H1 (cell line): ENCODE data around the gene TFF2. TPM values are rescaled to one million over a fixed set of nuclear protein-coding genes. Genes with fewer than 3 reads are reported as not detected.

Experiments
- CTCF ChIA-PET: fragments of 300-600 bp; sonication (Branson Sonifier 250); formaldehyde crosslinking; loops from one replicate; lab custom pipeline; 2021; ENCODE audit not compliant: partially characterized antibody; lab: Charles Lee
- POLR2A ChIA-PET: fragments of 300-600 bp; sonication (Branson Sonifier 250); formaldehyde crosslinking; loops from one replicate; lab custom pipeline; 2021; ENCODE audit warnings: inconsistent platforms; ENCODE audit not compliant: partially characterized antibody; lab: Charles Lee
- DNase-seq, 2 experiments: peaks; one replicate each; pipeline versions ENCODE4 v3.0.0 to v3.0.0-alpha.2; 2010 to 2022; ENCODE audit warnings: low spot score in 2 of 2, low read depth in 1 of 2, mixed read lengths in 1 of 2
- FAIRE-seq: peaks from 2 replicates; lab custom pipeline; 2011; peaks lifted over from hg19 to GRCh38; lab: Jason Lieb, UNC
- H2AFZ ChIP-seq: 2 replicates; pipeline ENCODE4 v1.8.1; 2012; ENCODE audit warnings: low read length, inconsistent platforms
- H2AK5ac ChIP-seq: 2 replicates; pipeline ENCODE4 v1.6.1; 2013; ENCODE audit warnings: low read depth, low read length
- H2BK120ac ChIP-seq: replicated peaks from 2 replicates; pipeline ENCODE3; 2013; ENCODE audit warnings: low read depth, low read length, inconsistent platforms
- H2BK12ac ChIP-seq: 2 replicates; pipeline ENCODE4 v1.6.1; 2013; ENCODE audit warnings: low read depth, low read length
- H2BK15ac ChIP-seq: 2 replicates; pipeline ENCODE4 v1.6.1; 2013; ENCODE audit warnings: low read length
- H2BK20ac ChIP-seq: 2 replicates; pipeline ENCODE4 v1.6.1; 2013; ENCODE audit warnings: low read length
- H2BK5ac ChIP-seq: 2 replicates; pipeline ENCODE4 v1.6.1; 2013; ENCODE audit warnings: low read depth, low read length
- H3K14ac ChIP-seq: 2 replicates; pipeline ENCODE4 v1.6.1; 2013; ENCODE audit warnings: inconsistent platforms; ENCODE audit not compliant: insufficient read length
- H3K18ac ChIP-seq: 2 replicates; pipeline ENCODE4 v1.6.1; 2013; ENCODE audit warnings: low read length; ENCODE audit errors: extremely low read depth
- H3K23ac ChIP-seq: 2 replicates; pipeline ENCODE4 v1.6.1; 2013; ENCODE audit warnings: inconsistent platforms; ENCODE audit not compliant: insufficient read length
- H3K23me2 ChIP-seq: 2 replicates; pipeline ENCODE4 v1.6.1; 2013; ENCODE audit warnings: low read depth, low read length
- H3K27ac ChIP-seq: 2 replicates; pipeline ENCODE4 v1.6.1; 2011; ENCODE audit warnings: low read depth, low read length, inconsistent platforms
- H3K27me3 ChIP-seq, 4 experiments: replicated peaks in 1 of 4; 1 replicate in 1 of 4; 2 replicates in 3 of 4; pipeline versions ENCODE4 v1.6.1 to v1.8.1; 2011 to 2013; ENCODE audit warnings: low read length in 3 of 4, mild to moderate bottlenecking in 3 of 4, inconsistent platforms in 2 of 4, mixed read lengths in 2 of 4, moderate library complexity in 1 of 4; ENCODE audit not compliant: control insufficient read depth in 3 of 4, insufficient read depth in 3 of 4; ENCODE audit errors: extremely low read depth in 1 of 4
- H3K36me3 ChIP-seq, 4 experiments: 2 replicates each; pipeline versions ENCODE4 v1.6.1 to v1.8.1; 2011 to 2013; ENCODE audit warnings: mild to moderate bottlenecking in 4 of 4, low read length in 3 of 4, moderate library complexity in 2 of 4, control low read depth in 1 of 4, inconsistent platforms in 1 of 4; ENCODE audit not compliant: insufficient read depth in 4 of 4, control insufficient read depth in 2 of 4
- H3K4ac ChIP-seq: replicated peaks from 2 replicates; pipeline ENCODE3; 2013; ENCODE audit warnings: low read length, low read depth, mixed read lengths, inconsistent platforms; ENCODE audit not compliant: insufficient read length
- H3K4me1 ChIP-seq, 4 experiments: replicated peaks in 1 of 4; 1 replicate in 1 of 4; 2 replicates in 3 of 4; pipeline versions ENCODE4 v1.6.1 to v1.8.1; 2011 to 2013; ENCODE audit warnings: low read length in 3 of 4, inconsistent platforms in 2 of 4, mixed read lengths in 1 of 4; ENCODE audit not compliant: insufficient read depth in 4 of 4, control insufficient read depth in 3 of 4
- H3K4me2 ChIP-seq, 2 experiments: 2 replicates each; pipeline versions ENCODE4 v1.6.1 to v1.8.1; 2011 to 2013; ENCODE audit warnings: low read depth in 2 of 2, low read length in 2 of 2, control low read depth in 1 of 2, inconsistent platforms in 1 of 2, mild to moderate bottlenecking in 1 of 2; ENCODE audit not compliant: insufficient read depth in 1 of 2
- H3K4me3 ChIP-seq, 4 experiments: fragments of 200-600, 300-600 bp in 1 of 4; sonication (generic), shearing (Covaris generic), sonication (Bioruptor Twin) in 1 of 4; 2 replicates each; pipeline versions ENCODE4 v1.5.1 to v1.8.1; 2011 to 2016; ENCODE audit warnings: low read length in 4 of 4, low read depth in 3 of 4, control low read depth in 2 of 4, inconsistent platforms in 2 of 4, mild to moderate bottlenecking in 2 of 4, mixed read lengths in 1 of 4, moderate library complexity in 1 of 4; ENCODE audit not compliant: insufficient read depth in 2 of 4; ENCODE audit errors: extremely low read depth in 1 of 4
- H3K56ac ChIP-seq: replicated peaks from 2 replicates; pipeline ENCODE3; 2013; ENCODE audit warnings: low read depth, mild to moderate bottlenecking, mixed read lengths, low read length, inconsistent platforms; ENCODE audit not compliant: insufficient read length
- H3K79me1 ChIP-seq: 2 replicates; pipeline ENCODE4 v1.6.1; 2013; ENCODE audit warnings: low read depth, low read length, control low read depth
- H3K79me2 ChIP-seq, 2 experiments: 2 replicates each; pipeline versions ENCODE4 v1.6.1 to v1.8.1; 2012 to 2013; ENCODE audit warnings: low read length in 2 of 2, mild to moderate bottlenecking in 2 of 2, inconsistent platforms in 1 of 2; ENCODE audit not compliant: insufficient read depth in 2 of 2, control insufficient read depth in 1 of 2
- H3K9ac ChIP-seq, 4 experiments: replicated peaks in 1 of 4; 1 replicate in 1 of 4; 2 replicates in 3 of 4; pipeline versions ENCODE4 v1.6.1 to v1.8.1; 2011 to 2013; ENCODE audit warnings: low read depth in 3 of 4, low read length in 3 of 4, control low read depth in 2 of 4, mild to moderate bottlenecking in 2 of 4, moderate library complexity in 2 of 4, inconsistent platforms in 1 of 4; ENCODE audit errors: extremely low read depth in 1 of 4
- H3K9me3 ChIP-seq, 2 experiments: 2 replicates each; pipeline versions ENCODE4 v1.6.1 to v1.8.1; 2012 to 2013; ENCODE audit warnings: mild to moderate bottlenecking in 2 of 2, moderate library complexity in 2 of 2, control low read depth in 1 of 2, inconsistent platforms in 1 of 2, low read depth in 1 of 2, low read length in 1 of 2, mixed read lengths in 1 of 2; ENCODE audit not compliant: insufficient read depth in 2 of 2
- H4K20me1 ChIP-seq, 2 experiments: replicated peaks in 1 of 2; 2 replicates each; pipeline versions ENCODE3 to v1.8.1; 2011 to 2013; ENCODE audit warnings: inconsistent platforms in 2 of 2, low read length in 2 of 2, mild to moderate bottlenecking in 1 of 2; ENCODE audit not compliant: insufficient read depth in 2 of 2, control insufficient read depth in 1 of 2
- H4K5ac ChIP-seq: 2 replicates; pipeline ENCODE4 v1.6.1; 2013; ENCODE audit warnings: low read length, low read depth, mixed read lengths, inconsistent platforms; ENCODE audit not compliant: insufficient read length
- H4K8ac ChIP-seq: 2 replicates; pipeline ENCODE4 v1.8.0; 2013; ENCODE audit warnings: mild to moderate bottlenecking, moderate library complexity, low read length, inconsistent platforms; ENCODE audit not compliant: insufficient read depth; ENCODE audit errors: extremely low read depth
- H4K91ac ChIP-seq: replicated peaks from 2 replicates; pipeline ENCODE3; 2013; ENCODE audit warnings: low read length, mixed read lengths, inconsistent platforms; ENCODE audit not compliant: insufficient read length
- ASH2L ChIP-seq: fragments of 200-600, 300-600 bp; sonication (generic); IDR thresholded peaks from one replicate; pipeline ENCODE4 v1.7.1; 2017; ENCODE audit warnings: low read length
- CHD1 ChIP-seq: IDR thresholded peaks from 2 replicates; pipeline ENCODE4 v1.6.1; 2012; ENCODE audit warnings: low read depth, low read length, improper control_type of control experiment
- CREB1 ChIP-seq: IDR thresholded peaks from 2 replicates; pipeline ENCODE4 v1.6.1; 2012; ENCODE audit warnings: inconsistent platforms
- GTF2F1 ChIP-seq: IDR thresholded peaks from 2 replicates; pipeline ENCODE4 v1.6.1; 2012; ENCODE audit warnings: low read depth, low read length, improper control_type of control experiment, borderline replicate concordance
- JUND ChIP-seq: IDR thresholded peaks from 2 replicates; pipeline ENCODE4 v1.6.1; 2011; ENCODE audit warnings: mild to moderate bottlenecking, improper control_type of control experiment, low read length
- KDM5A ChIP-seq: fragments of 200-600 bp; IDR thresholded peaks from 2 replicates; pipeline ENCODE4 v1.7.1; 2012; ENCODE audit warnings: mild to moderate bottlenecking, low read length, inconsistent platforms, mixed read lengths
- POLR2AphosphoS5 ChIP-seq: IDR thresholded peaks from 2 replicates; pipeline ENCODE4 v1.6.1; 2011; ENCODE audit warnings: low read depth, low read length
- SIN3A ChIP-seq, 2 experiments: IDR thresholded peaks in 1 of 2; conservative IDR thresholded peaks in 1 of 2; 2 replicates each; pipeline ENCODE4 v1.6.1; 2011 to 2012; ENCODE audit warnings: low read length in 2 of 2, improper control_type of control experiment in 1 of 2, low read depth in 1 of 2, mild to moderate bottlenecking in 1 of 2
- SP2 ChIP-seq: IDR thresholded peaks from 2 replicates; pipeline ENCODE4 v1.6.1; 2012; ENCODE audit warnings: mild to moderate bottlenecking, low read length, inconsistent platforms
- WGBS, 2 experiments: shearing (Covaris generic) in 1 of 2; methylation state at CpG; one replicate each; pipeline versions ENCODE4 v1.1.6 to v1.1.7; 2013 to 2015; ENCODE audit warnings: low lambda C conversion rate in 2 of 2, mixed read lengths in 2 of 2, inconsistent platforms in 1 of 2, low coverage in 1 of 2, missing lambda C conversion rate in 1 of 2; ENCODE audit not compliant: insufficient replicate concordance in 2 of 2, insufficient coverage in 1 of 2, insufficient read length in 1 of 2; ENCODE audit errors: extremely low coverage in 1 of 2, missing lambda C conversion rate in 1 of 2; 5-methylcytosine and 5-hydroxymethylcytosine counted together
- polyA plus RNA-seq, 7 experiments: library from polyadenylated mRNA; depleted of rRNA in 3 of 7; stranded (reverse) in 5 of 7; unstranded in 2 of 7; fragments of >200 nt in 5 of 7; fragments of 200-250 nt in 2 of 7; gene quantifications; 1 replicate in 5 of 7; 2 replicates in 1 of 7; 4 replicates in 1 of 7; pipeline versions ENCODE4 v1.2.1 to v1.2.3, GENCODE V29; 2011 to 2013; ENCODE audit warnings: missing spikeins in 2 of 7, mixed read lengths in 2 of 7
- total RNA-seq: library from RNA; stranded (reverse); fragmentation: NEBNext Ultra II Directional; extraction: Animal tissue kit (Norgen Biotek cat#: 25700); gene quantifications from 2 replicates; pipeline ENCODE4 v1.2.1, GENCODE V29; 2021
- TF ChIP-seq, protein P1 (sequence below): IDR thresholded peaks from 2 replicates; pipeline ENCODE4 v1.6.1; 2011; ENCODE audit warnings: low read depth, mild to moderate bottlenecking, low read length; ENCODE audit not compliant: insufficient read depth
- TF ChIP-seq, protein P2 (sequence below): IDR thresholded peaks from 2 replicates; pipeline ENCODE4 v1.6.1; 2012; ENCODE audit warnings: inconsistent platforms
- TF ChIP-seq, protein P3 (sequence below), 3 experiments: IDR thresholded peaks; 1 replicate in 2 of 3; 2 replicates in 1 of 3; pipeline versions ENCODE4 v1.5.1 to v1.6.1; 2011; ENCODE audit warnings: low read length in 3 of 3, mild to moderate bottlenecking in 3 of 3, inconsistent platforms in 2 of 3, low read depth in 1 of 3, moderate library complexity in 1 of 3; ENCODE audit not compliant: insufficient read depth in 1 of 3; ENCODE audit errors: control extremely low read depth in 1 of 3

TFF2 gene
- total and polyA plus RNA-seq, 2 of the 8 experiments (the other 6 are each of a cell fraction or from before 2014, with no cell fraction given) = not detected

DNA sequence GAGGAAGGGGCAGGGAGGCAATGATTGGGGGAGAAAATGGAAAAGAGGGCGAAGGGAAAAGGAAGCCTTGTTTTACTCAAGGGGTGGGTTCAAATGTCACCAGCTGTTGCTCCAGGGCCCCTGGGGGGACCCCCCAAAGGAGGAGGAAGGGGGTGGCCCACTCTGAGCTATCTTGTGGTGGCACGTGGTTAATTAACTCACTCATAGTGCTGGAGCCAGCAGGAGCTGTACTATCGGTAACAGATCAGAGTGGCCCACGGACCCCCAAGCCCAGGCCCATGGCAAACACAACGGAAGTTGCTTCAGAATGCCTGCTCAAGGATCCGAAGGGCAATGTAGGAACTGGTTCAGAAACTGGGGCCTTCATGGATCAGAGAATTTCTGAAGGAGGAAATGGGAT is 7.2 kb downstream of the TFF2 start:
- FAIRE-seq (no peak), DNase-seq (no peak)
- Histone ChIP-seq H2BK12ac (no peak overlapping the region), H2AFZ (no peak overlapping the region), H4K91ac (no peak overlapping the region), H3K9me3 (no peaks in the 10 kb centered on the region), H2BK15ac (no peak overlapping the region), H2BK120ac (no peak overlapping the region), H3K56ac (no peak overlapping the region), H3K9ac (no peak overlapping the region), H3K4me3 (no peak overlapping the region), H4K20me1 (no peaks in the 10 kb centered on the region), H2BK20ac (no peak overlapping the region), H3K27me3 (no peaks in the 10 kb centered on the region), H3K79me2 (no peaks in the 10 kb centered on the region), H3K23ac (no peak overlapping the region), H3K27ac (no peak overlapping the region), H3K4ac (no peak overlapping the region), H3K18ac (no peak overlapping the region), H4K5ac (no peak overlapping the region), H3K36me3 (no peaks in the 10 kb centered on the region), H3K4me2 (no peak overlapping the region), H2BK5ac (no peak overlapping the region), H3K79me1 (no peaks in the 10 kb centered on the region), H3K23me2 (no peaks in the 10 kb centered on the region), H3K14ac (no peak overlapping the region), H3K4me1 (peaks cover 0 to 4% (median under 1%) of the 10 kb centered on the region in 4 experiments; a peak in 3 of 7 replicates), H4K8ac (no peak overlapping the region), H2AK5ac (no peak overlapping the region)
- WGBS, 2 experiments = 91% methylated on average over 6 of the region's 6 CpGs; no CpG with 5 or more reads in 1 of the 2 experiments
- ChIA-PET CTCF (interaction anchor here (0.6 to 11.6 kb wide), 4 partner anchors 24 to 375 kb away, joined by 3 to 137 read pairs (median 4); partner anchors contain the start of gene TFF3), POLR2A (no interaction called here)
- TF ChIP-seq, protein P1, sequence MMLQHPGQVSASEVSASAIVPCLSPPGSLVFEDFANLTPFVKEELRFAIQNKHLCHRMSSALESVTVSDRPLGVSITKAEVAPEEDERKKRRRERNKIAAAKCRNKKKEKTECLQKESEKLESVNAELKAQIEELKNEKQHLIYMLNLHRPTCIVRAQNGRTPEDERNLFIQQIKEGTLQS = no peak
- TF ChIP-seq CHD1 (no peak), SP2 (no peak), KDM5A (no peak), POLR2AphosphoS5 (no peak), ASH2L (no peak), SIN3A (conservative IDR thresholded peaks at IDR 0.05 in 1 of 2, IDR thresholded peaks at IDR 0.05 in 1 of 2; ENCODE audit: low read depth in 1 of 2, low read length in 2 of 2) (no peak), CREB1 (no peak), GTF2F1 (no peak), JUND (no peak)
- TF ChIP-seq, protein P2, sequence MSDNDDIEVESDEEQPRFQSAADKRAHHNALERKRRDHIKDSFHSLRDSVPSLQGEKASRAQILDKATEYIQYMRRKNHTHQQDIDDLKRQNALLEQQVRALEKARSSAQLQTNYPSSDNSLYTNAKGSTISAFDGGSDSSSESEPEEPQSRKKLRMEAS = no peak
- TF ChIP-seq, protein P3, sequence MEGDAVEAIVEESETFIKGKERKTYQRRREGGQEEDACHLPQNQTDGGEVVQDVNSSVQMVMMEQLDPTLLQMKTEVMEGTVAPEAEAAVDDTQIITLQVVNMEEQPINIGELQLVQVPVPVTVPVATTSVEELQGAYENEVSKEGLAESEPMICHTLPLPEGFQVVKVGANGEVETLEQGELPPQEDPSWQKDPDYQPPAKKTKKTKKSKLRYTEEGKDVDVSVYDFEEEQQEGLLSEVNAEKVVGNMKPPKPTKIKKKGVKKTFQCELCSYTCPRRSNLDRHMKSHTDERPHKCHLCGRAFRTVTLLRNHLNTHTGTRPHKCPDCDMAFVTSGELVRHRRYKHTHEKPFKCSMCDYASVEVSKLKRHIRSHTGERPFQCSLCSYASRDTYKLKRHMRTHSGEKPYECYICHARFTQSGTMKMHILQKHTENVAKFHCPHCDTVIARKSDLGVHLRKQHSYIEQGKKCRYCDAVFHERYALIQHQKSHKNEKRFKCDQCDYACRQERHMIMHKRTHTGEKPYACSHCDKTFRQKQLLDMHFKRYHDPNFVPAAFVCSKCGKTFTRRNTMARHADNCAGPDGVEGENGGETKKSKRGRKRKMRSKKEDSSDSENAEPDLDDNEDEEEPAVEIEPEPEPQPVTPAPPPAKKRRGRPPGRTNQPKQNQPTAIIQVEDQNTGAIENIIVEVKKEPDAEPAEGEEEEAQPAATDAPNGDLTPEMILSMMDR (IDR thresholded peaks at IDR 0.05; ENCODE audit: control extremely low read depth in 1 of 3, insufficient read depth in 1 of 3, low read depth in 1 of 3, low read length in 3 of 3) = no peak
